WTC11 (cell line): Measurements from ENCODE around the gene ARHGEF17.

Experiments
- ATF1 ChIP-seq: sonication (generic); formaldehyde crosslinking; IDR thresholded peaks from 2 replicates; pipeline ENCODE4 v1.8.1; 2023; ENCODE audit warnings: mild to moderate bottlenecking, moderate library complexity, missing genetic modification reagents
- JAZF1 ChIP-seq: fragments of 250-450 bp; sonication (Bioruptor Pico); IDR thresholded peaks from 2 replicates; pipeline ENCODE4 v1.9.0; 2021; ENCODE audit warnings: moderate library complexity, mild to moderate bottlenecking, inconsistent platforms
- PREB ChIP-seq: sonication (generic); formaldehyde crosslinking; IDR thresholded peaks from 2 replicates; pipeline ENCODE4 v1.8.1; 2022; ENCODE audit warnings: mild to moderate bottlenecking, missing genetic modification reagents, moderate library complexity, borderline replicate concordance
- STAT6 ChIP-seq: sonication (generic); formaldehyde crosslinking; conservative IDR thresholded peaks from 2 replicates; pipeline ENCODE4 v1.8.1; 2023; ENCODE audit warnings: mild to moderate bottlenecking, low read depth, missing genetic modification reagents, moderate library complexity
- ZNF263 ChIP-seq: sonication (generic); formaldehyde crosslinking; IDR thresholded peaks from 2 replicates; pipeline ENCODE4 v1.8.1; 2022; ENCODE audit warnings: low read depth, mild to moderate bottlenecking, moderate library complexity, missing genetic modification reagents
- TF ChIP-seq, protein P1 (sequence below): fragments of 200-600 bp; IDR thresholded peaks from 2 replicates; pipeline ENCODE4 v1.8.0; 2022; ENCODE audit warnings: antibody characterized with exemption

DNA sequence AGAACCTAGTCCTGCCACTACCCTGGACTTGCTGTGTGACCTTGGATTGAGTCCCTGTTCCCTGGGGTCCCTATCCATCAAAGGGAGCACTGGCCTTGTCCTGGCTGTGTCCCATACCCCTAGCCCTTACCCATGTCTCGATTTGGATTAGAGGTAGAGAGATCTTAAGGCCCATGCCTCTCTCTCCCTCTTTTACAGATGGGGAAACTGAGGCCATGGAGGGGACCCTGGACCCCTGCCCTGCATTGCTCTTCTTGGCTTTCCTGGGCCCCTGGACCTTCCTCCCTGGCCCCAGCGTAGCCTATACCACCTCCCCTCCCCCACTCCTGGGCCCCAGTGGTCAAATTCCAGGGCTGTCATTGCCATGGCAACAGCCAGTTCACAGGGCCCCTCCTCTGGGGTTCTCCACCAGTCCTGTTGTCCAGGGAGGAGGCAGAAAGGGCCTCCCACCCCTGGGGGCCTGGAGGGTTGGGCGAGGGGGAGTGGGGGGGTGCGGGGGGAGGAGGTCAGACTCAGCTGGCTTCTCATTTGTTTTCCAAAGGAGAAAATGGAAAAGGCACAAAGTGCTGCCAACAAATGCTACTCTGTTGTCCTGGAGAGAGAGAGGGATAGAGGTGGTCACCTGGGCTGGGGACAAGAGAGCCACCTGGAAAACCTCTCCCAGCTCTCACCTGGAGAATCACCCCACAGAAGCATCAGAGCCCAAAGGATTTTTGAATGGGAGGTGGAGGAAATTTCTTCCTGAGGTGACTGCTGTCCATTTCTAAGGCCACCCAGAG, 23.3 kb downstream of the ARHGEF17 start:
- TF ChIP-seq PREB (no peak), ATF1 (CRISPR knock-in tag) (no peak), ZNF263 (CRISPR knock-in tag) (no peak), STAT6 (no peak), JAZF1 (CRISPR knock-in tag) (no peak)
- TF ChIP-seq, protein P1, sequence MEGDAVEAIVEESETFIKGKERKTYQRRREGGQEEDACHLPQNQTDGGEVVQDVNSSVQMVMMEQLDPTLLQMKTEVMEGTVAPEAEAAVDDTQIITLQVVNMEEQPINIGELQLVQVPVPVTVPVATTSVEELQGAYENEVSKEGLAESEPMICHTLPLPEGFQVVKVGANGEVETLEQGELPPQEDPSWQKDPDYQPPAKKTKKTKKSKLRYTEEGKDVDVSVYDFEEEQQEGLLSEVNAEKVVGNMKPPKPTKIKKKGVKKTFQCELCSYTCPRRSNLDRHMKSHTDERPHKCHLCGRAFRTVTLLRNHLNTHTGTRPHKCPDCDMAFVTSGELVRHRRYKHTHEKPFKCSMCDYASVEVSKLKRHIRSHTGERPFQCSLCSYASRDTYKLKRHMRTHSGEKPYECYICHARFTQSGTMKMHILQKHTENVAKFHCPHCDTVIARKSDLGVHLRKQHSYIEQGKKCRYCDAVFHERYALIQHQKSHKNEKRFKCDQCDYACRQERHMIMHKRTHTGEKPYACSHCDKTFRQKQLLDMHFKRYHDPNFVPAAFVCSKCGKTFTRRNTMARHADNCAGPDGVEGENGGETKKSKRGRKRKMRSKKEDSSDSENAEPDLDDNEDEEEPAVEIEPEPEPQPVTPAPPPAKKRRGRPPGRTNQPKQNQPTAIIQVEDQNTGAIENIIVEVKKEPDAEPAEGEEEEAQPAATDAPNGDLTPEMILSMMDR, result no peak
